IPS-18a (cell line): ENCODE measurements around the gene SESN1.

ENCODE experiments used
- H3K27ac ChIP-seq: one replicate; pipeline ENCODE4 v1.5.1; 2013; ENCODE audit warnings: low read length
- H3K27me3 ChIP-seq: one replicate; pipeline ENCODE4 v1.6.1; 2013; ENCODE audit warnings: mild to moderate bottlenecking, low read length; ENCODE audit not compliant: control insufficient read depth, insufficient read depth
- H3K36me3 ChIP-seq: one replicate; pipeline ENCODE4 v1.6.1; 2013; ENCODE audit warnings: low read depth, low read length; ENCODE audit not compliant: control insufficient read depth
- H3K4me1 ChIP-seq: one replicate; pipeline ENCODE4 v1.6.1; 2013; ENCODE audit warnings: low read depth, low read length; ENCODE audit not compliant: control insufficient read depth
- H3K4me3 ChIP-seq: one replicate; pipeline ENCODE4 v1.5.1; 2013; ENCODE audit warnings: low read length
- H3K9ac ChIP-seq: one replicate; pipeline ENCODE4 v1.6.1; 2013; ENCODE audit warnings: mild to moderate bottlenecking, low read length, moderate library complexity
- H3K9me3 ChIP-seq: one replicate; pipeline ENCODE4 v1.6.1; 2013; ENCODE audit warnings: low read depth, low read length; ENCODE audit not compliant: control insufficient read depth

SESN1 gene

GRCh38 chr6:108966855-108967755, 127.5 kb downstream of the SESN1 start:
- Histone ChIP-seq H3K9ac (no peak overlapping the region), H3K36me3 (no peaks in the 10 kb centered on the region), H3K27me3 (no peaks in the 10 kb centered on the region), H3K9me3 (no peaks in the 10 kb centered on the region), H3K4me1 (peaks cover 4% of the 10 kb centered on the region), H3K27ac (no peak overlapping the region), H3K4me3 (no peak overlapping the region)

GRCh38 chr6:108966251-108966650, 128.4 kb downstream of the SESN1 start:
- H3K27ac ChIP-seq, result no peak overlapping the region
- H3K36me3 ChIP-seq, result no peaks in the 10 kb centered on the region
- H3K4me3 ChIP-seq, result no peak overlapping the region
- no peaks in the 10 kb centered on the region for H3K9me3 ChIP-seq
- no peaks in the 10 kb centered on the region for H3K27me3 ChIP-seq
- peaks cover 4% of the 10 kb centered on the region for H3K4me1 ChIP-seq
- H3K9ac ChIP-seq, result no peak overlapping the region

- Histone ChIP-seq H3K4me3 (no peak overlapping the region), H3K9ac (no peak overlapping the region), H3K36me3 (no peaks in the 10 kb centered on the region), H3K4me1 (peaks cover 4% of the 10 kb centered on the region), H3K27me3 (no peaks in the 10 kb centered on the region), H3K27ac (no peak overlapping the region), H3K9me3 (no peaks in the 10 kb centered on the region)
These were observed 132.7 kb downstream of the SESN1 start for GRCh38 chr6:108961985-108962384.

GRCh38 chr6:108961077-108961476, 133.6 kb downstream of the SESN1 start:
- Histone ChIP-seq H3K9ac (no peak overlapping the region), H3K27ac (no peak overlapping the region), H3K4me3 (no peak overlapping the region), H3K4me1 (peaks cover 4% of the 10 kb centered on the region), H3K36me3 (no peaks in the 10 kb centered on the region), H3K27me3 (no peaks in the 10 kb centered on the region), H3K9me3 (no peaks in the 10 kb centered on the region)

- H3K27me3 ChIP-seq, result no peaks in the 10 kb centered on the region
- H3K27ac ChIP-seq, result no peak overlapping the region
- peaks cover 4% of the 10 kb centered on the region for H3K4me1 ChIP-seq
These were observed 134.0 kb downstream of the SESN1 start for GRCh38 chr6:108960601-108961000.

GRCh38 chr6:108959972-108960582, 134.6 kb downstream of the SESN1 start:
- no peaks in the 10 kb centered on the region for H3K4me1 ChIP-seq
- H3K9ac ChIP-seq, result no peak overlapping the region
- no peaks in the 10 kb centered on the region for H3K27me3 ChIP-seq
- H3K4me3 ChIP-seq, result no peak overlapping the region
- H3K9me3 ChIP-seq, result no peaks in the 10 kb centered on the region
- no peaks in the 10 kb centered on the region for H3K36me3 ChIP-seq
- no peak overlapping the region for H3K27ac ChIP-seq

More at GRCh38 chr6:108960601-108961000, 134.0 kb downstream of the SESN1 start:
- no peaks in the 10 kb centered on the region for H3K9me3 ChIP-seq
- H3K9ac ChIP-seq, result no peak overlapping the region
- H3K4me3 ChIP-seq, result no peak overlapping the region
- H3K36me3 ChIP-seq, result no peaks in the 10 kb centered on the region

- no peak overlapping the region for H3K9ac ChIP-seq
- no peak overlapping the region for H3K27ac ChIP-seq
- H3K9me3 ChIP-seq, result no peaks in the 10 kb centered on the region
- H3K4me1 ChIP-seq, result no peaks in the 10 kb centered on the region
- H3K27me3 ChIP-seq, result no peaks in the 10 kb centered on the region
- no peaks in the 10 kb centered on the region for H3K36me3 ChIP-seq
- H3K4me3 ChIP-seq, result no peak overlapping the region
These were observed 135.5 kb downstream of the SESN1 start for GRCh38 chr6:108958900-108959770.

- Histone ChIP-seq H3K9me3 (no peaks in the 10 kb centered on the region), H3K4me1 (no peaks in the 10 kb centered on the region), H3K36me3 (no peaks in the 10 kb centered on the region), H3K27me3 (no peaks in the 10 kb centered on the region), H3K9ac (no peak overlapping the region), H3K4me3 (no peak overlapping the region), H3K27ac (no peak overlapping the region)
These were observed 137.4 kb downstream of the SESN1 start for GRCh38 chr6:108957221-108957620.

GRCh38 chr6:108955329-108955949, 139.2 kb downstream of the SESN1 start:
- H3K27me3 ChIP-seq, result no peaks in the 10 kb centered on the region
- H3K27ac ChIP-seq, result no peak overlapping the region
- H3K4me1 ChIP-seq, result no peaks in the 10 kb centered on the region
- no peak overlapping the region for H3K4me3 ChIP-seq
- no peaks in the 10 kb centered on the region for H3K36me3 ChIP-seq
- H3K9me3 ChIP-seq, result no peaks in the 10 kb centered on the region
- H3K9ac ChIP-seq, result no peak overlapping the region

GRCh38 chr6:108953681-108954080, 141.0 kb downstream of the SESN1 start:
- Histone ChIP-seq H3K27ac (no peak overlapping the region), H3K9ac (no peak overlapping the region), H3K9me3 (no peaks in the 10 kb centered on the region), H3K27me3 (no peaks in the 10 kb centered on the region), H3K36me3 (no peaks in the 10 kb centered on the region), H3K4me3 (no peak overlapping the region), H3K4me1 (no peaks in the 10 kb centered on the region)
